ENCODE results near the gene CACNA1F.

CACNA1F gene

DNA sequence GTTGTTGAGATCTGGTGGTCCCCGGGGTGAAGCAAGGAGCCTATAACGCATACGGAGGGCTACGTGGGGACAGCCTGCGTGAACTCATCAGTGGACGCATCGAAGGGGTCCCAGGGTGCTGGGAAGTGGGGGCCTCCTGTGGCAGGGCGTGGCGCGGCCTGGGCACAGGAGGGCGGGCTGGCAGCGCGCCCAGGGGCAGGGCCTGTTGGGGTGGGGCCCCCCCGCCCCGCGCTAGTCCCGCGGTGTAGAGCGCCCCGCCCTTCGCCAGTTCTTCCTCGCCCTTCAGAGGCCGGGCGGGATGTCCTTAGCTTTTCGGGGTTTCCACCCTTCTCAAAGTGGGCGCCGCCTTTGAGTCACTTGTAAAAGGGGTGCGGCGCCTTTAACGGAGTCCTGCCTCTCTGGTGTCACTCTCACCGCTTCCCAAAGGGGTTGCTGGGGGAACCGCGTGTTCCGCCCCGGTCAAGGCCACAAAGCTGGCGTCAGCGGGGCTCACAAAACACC lies 60.8 kb downstream of the CACNA1F start:
- TF ChIP-seq, protein P1, sequence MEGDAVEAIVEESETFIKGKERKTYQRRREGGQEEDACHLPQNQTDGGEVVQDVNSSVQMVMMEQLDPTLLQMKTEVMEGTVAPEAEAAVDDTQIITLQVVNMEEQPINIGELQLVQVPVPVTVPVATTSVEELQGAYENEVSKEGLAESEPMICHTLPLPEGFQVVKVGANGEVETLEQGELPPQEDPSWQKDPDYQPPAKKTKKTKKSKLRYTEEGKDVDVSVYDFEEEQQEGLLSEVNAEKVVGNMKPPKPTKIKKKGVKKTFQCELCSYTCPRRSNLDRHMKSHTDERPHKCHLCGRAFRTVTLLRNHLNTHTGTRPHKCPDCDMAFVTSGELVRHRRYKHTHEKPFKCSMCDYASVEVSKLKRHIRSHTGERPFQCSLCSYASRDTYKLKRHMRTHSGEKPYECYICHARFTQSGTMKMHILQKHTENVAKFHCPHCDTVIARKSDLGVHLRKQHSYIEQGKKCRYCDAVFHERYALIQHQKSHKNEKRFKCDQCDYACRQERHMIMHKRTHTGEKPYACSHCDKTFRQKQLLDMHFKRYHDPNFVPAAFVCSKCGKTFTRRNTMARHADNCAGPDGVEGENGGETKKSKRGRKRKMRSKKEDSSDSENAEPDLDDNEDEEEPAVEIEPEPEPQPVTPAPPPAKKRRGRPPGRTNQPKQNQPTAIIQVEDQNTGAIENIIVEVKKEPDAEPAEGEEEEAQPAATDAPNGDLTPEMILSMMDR (IDR thresholded peaks at IDR 0.05): no peak
- H3K27ac ChIP-seq: peak overlapping the region; percentile 89 to 94
- H3K4me3 ChIP-seq: peak overlapping the region; percentile 76
- no peak for DNase-seq (ENCODE audit: low spot score)

DNA sequence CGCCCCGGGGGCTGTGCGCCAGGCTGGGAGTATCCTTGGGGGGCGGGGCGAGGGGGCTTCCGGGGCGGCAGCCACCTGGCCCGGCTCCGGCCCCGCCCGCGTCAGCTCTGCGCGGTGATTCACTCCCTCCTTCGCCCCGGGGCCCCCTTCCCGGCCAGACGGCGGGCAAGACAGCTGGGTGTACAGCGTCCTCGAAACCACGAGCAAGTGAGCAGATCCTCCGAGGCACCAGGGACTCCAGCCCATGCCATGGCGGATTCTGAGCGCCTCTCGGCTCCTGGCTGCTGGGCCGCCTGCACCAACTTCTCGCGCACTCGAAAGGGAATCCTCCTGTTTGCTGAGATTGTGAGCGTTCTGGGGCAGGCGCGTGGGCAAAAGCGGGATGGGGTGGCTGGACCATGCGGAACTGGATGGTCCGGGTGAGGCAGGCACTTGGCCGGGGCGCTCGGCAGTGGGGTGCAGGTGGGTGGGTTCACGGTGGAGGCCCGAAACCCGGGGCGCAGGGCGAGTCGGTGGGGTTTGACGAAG lies 61.3 kb downstream of the CACNA1F start, which contains the start of gene PLP2:
Gene PLP2 (plus strand): TSS at position 147 of the 528 bp plus-strand sequence. CDS start 103 bp downstream, at position 250.
- Histone ChIP-seq H3K4me3 (peak within 1 kb of the TSS; percentile 76), H3K27ac (peak within 1 kb of the TSS; percentile 89 to 94)
- DNase-seq (ENCODE audit: low spot score): no peak
- TF ChIP-seq, protein P1 (IDR thresholded peaks at IDR 0.05): no peak

DNA sequence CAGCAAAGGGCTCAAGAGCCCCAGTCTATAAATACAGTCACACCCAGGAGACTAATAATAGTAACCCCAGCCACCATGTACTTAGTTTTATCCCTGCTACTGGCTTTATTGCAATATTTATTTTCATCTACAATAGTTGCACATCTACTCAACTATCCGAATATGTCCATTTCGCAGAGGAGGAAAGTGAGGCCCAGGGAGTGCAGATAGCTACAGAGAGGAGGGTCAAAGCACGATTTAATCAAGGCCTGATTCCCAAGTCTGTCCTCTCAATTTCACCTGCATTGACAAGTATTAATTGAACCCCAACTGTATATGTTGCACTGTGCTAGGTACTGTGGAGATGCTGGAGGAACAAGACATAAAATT lies 65.4 kb downstream of the CACNA1F start:
- Histone ChIP-seq H3K4me3 (peak overlapping the region; percentile 67), H3K27ac (peak overlapping the region; percentile 59 to 98)
- no peak for DNase-seq (ENCODE audit: low spot score)
- TF ChIP-seq, protein P1 (IDR thresholded peaks at IDR 0.05): no peak

DNA sequence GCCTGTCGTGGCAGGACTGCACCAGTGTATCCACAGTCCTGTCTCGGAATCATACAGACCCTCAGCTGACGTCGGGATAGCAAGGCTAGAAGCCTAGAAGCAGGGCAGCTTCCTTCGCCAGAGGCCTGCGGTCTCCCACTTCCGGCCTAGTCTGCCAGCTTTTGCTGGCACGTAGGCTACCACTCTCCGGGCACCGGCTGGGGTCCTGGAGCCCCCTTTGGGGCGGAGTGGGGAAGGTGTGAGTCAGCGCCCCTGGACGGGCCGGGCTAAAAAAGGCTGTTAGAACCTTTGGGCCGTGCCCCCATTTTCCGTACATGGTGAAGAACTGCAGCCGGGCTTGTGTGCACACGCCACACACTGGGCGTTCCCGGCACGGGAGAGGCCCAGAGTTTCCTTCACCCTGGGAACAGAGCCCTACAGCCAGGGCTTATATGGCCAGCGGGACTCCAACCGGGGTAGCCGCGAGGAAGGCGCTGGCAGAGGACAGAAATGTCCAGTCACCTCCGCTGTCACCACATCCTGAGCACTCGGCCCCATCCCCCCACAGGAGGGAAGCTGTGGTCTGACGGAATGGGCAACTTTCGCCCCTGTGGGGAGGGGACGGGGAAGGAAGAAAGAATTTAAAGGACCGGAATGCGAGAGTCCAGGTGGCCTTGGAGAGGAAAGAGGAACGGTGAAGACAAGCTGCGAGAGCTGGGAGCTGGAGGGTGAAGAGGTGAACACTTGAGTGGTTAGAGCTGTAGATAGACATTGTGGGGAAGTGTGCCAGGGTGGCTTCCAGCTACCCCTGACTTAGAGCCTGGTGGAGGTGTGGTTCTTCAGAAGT lies 66.0 kb downstream of the CACNA1F start:
- peak overlapping the region; percentile 59 to 98 for H3K27ac ChIP-seq
- peak overlapping the region; percentile 67 for H3K4me3 ChIP-seq
- TF ChIP-seq, protein P1 (IDR thresholded peaks at IDR 0.05): no peak
- DNase-seq (ENCODE audit: low spot score): peak; percentile 95

DNA sequence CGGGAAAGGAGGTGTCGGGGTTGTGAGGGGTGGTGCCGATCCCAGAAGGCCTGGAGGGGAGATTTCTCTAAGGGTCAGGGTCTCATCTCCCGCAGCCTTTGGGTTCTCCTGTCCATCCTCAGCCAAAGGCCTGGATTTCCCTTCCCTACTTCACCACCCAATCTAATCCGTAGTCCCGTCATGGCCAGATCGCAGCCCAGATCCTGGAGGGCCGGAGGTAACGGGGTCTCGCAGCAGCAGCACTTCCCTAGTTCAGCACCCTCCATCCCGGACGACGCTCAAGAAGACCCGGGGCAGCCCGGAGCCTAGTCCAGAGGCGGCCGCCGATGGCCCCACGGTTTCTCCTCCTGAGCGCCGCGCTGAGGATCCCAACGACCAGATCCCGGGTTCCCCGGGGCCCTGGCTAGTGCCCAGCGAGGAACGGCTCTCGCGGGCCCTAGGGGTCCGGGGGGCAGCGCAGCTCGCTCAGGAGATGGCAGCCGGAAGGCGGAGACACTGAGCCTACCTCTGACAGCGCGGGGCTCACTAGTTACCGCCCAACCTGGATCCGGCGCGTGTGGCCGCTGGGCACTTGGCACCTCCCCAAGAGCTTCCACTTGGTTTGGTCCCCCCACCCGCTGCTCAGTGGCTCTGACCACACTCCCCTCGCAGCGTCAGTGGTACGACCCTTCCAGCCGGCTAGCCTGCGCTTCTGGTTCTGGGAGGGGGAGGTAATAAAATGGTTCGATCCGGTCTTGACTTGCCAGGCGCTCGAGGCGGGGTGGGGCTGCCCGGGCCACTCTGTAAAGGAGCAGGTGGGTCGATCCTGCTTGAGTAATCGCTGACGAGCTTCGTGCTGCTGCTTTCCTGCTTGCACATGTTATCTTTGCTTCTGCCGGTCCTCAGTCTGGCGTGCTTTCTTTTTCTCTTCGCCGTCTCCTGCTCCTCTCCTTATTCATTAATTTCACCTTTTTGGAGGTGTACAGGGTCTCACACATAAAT lies 66.9 kb downstream of the CACNA1F start:
- peak; percentile 86 for DNase-seq (ENCODE audit: low spot score)

More for the DNA sequence above, 66.9 kb downstream of the CACNA1F start:
- H3K27ac ChIP-seq: peak overlapping the region; percentile 59 to 98
- TF ChIP-seq, protein P1 (IDR thresholded peaks at IDR 0.05): no peak
- H3K4me3 ChIP-seq: peak overlapping the region; percentile 67

Measured in coronary artery (tissue), 2 donors.